ENCODE results near the gene ZSCAN21.

- TF ChIP-seq EZH2 (IDR thresholded peaks at IDR 0.05) (no peak), POLR2AphosphoS5 (IDR thresholded peaks at IDR 0.05; ENCODE audit: borderline replicate concordance, low read depth, low read length) (no peak)
These were observed 2.0 kb downstream of the ZSCAN21 start for GRCh38 chr7:100051611-100052010.

All from SK-N-MC (cell line).